HUES6 (cell line): Measurements from ENCODE around the gene PPP4R2.
A peak's percentile ranks its signal among the peaks of the same experiment; 100 is the strongest.

Source experiments
- H3K27ac ChIP-seq: 2 replicates; pipeline ENCODE4 v1.7.0; 2013; ENCODE audit warnings: low read depth, mild to moderate bottlenecking, low read length, inconsistent platforms
- H3K27me3 ChIP-seq: 2 replicates; pipeline ENCODE4 v1.6.1; 2013; ENCODE audit warnings: low read length; ENCODE audit not compliant: control insufficient read depth, insufficient read depth
- H3K36me3 ChIP-seq: 2 replicates; pipeline ENCODE4 v1.6.1; 2013; ENCODE audit warnings: low read length; ENCODE audit not compliant: control insufficient read depth, insufficient read depth
- H3K4me1 ChIP-seq: 2 replicates; pipeline ENCODE4 v1.6.1; 2013; ENCODE audit warnings: low read length; ENCODE audit not compliant: control insufficient read depth, insufficient read depth
- H3K4me3 ChIP-seq: 2 replicates; pipeline ENCODE4 v1.5.1; 2013; ENCODE audit warnings: low read depth, low read length
- H3K9ac ChIP-seq: one replicate; pipeline ENCODE4 v1.6.1; 2013; ENCODE audit warnings: mild to moderate bottlenecking, low read length
- H3K9me3 ChIP-seq: 2 replicates; pipeline ENCODE4 v1.6.1; 2013; ENCODE audit warnings: low read depth, low read length; ENCODE audit not compliant: control insufficient read depth, insufficient read depth

PPP4R2 gene

GRCh38 chr3:72961752-72962151 lies 34.9 kb upstream of the PPP4R2 start:
- H3K36me3 ChIP-seq = no peaks in the 10 kb centered on the region
- no peaks in the 10 kb centered on the region for H3K27me3 ChIP-seq
- H3K4me3 ChIP-seq = no peak overlapping the region
- no peak overlapping the region for H3K9ac ChIP-seq
- no peak overlapping the region for H3K27ac ChIP-seq
- no peaks in the 10 kb centered on the region for H3K9me3 ChIP-seq
- H3K4me1 ChIP-seq = peaks cover 4% of the 10 kb centered on the region; the same call in 1 of the 2 replicates

DNA sequence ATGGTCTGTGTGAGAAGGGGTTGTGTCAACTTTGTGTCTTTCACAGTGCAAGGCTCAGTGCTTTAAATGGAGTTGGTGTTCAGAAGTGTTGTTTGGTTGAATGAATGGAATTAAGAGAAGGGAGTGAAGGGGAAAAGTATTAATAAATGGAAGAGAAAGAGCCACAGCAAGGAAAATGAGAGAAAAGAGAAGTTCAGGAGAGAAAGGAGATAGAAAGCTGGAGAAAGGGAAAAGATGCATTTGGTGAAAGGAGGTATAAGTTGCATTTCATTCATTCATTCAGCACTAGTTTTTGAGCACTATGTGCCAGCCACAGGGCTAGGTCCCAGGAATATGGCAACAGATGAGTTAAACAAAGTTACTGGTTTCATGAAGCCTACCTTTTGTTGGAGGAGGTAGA lies 34.3 kb upstream of the PPP4R2 start:
- Histone ChIP-seq H3K9me3 (no peaks in the 10 kb centered on the region), H3K9ac (no peak overlapping the region), H3K27me3 (no peaks in the 10 kb centered on the region), H3K36me3 (no peaks in the 10 kb centered on the region), H3K4me1 (no peaks in the 10 kb centered on the region; the same call in 1 of the 2 replicates), H3K27ac (no peak overlapping the region), H3K4me3 (no peak overlapping the region)

DNA sequence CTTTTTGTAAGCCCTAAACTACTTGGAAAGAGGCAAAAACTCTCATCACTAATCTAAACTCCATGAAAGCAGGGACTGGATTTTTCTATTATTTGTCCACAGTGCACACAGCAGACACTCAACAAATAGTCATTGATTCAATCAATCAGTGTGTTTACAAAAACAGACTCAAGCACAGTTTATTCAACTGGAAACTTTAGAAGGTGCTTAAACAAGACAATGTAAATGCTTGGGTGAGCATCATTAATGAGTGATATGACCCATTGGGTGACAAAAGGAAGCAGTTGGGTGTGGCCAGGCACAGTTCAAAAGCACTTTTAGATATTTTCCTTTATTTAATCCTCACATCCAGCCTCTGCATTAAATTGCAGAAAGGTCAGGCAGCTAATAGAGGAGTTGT lies 32.0 kb upstream of the PPP4R2 start:
- Histone ChIP-seq H3K4me3 (no peak overlapping the region), H3K9me3 (no peaks in the 10 kb centered on the region), H3K27me3 (no peaks in the 10 kb centered on the region), H3K36me3 (peaks cover 3% of the 10 kb centered on the region; the same call in 1 of the 2 replicates), H3K9ac (no peak overlapping the region), H3K27ac (no peak overlapping the region), H3K4me1 (no peaks in the 10 kb centered on the region; the same call in 1 of the 2 replicates)

DNA sequence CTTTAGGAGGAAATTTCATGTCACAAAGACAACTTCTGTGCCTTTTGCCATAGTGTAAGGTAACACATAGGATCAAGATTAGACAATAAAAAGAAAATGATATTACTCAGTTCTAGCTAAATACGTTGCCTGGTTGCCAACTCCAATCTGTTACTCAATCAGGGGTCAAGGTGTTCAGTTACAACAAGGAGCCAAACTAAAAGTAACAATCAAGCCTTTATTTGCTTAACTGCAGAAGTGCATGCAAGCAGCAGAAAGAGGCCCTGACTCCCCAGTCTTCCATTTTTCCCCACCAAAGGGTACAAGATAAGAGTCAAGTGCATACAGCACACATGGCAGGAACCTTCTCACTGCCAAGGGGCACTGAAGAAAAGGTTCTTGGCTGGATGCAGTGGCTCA lies 28.3 kb upstream of the PPP4R2 start:
- H3K9ac ChIP-seq = no peak overlapping the region
- H3K27ac ChIP-seq = no peak overlapping the region
- H3K4me1 ChIP-seq = peaks cover 5% of the 10 kb centered on the region
- H3K27me3 ChIP-seq = no peaks in the 10 kb centered on the region
- H3K4me3 ChIP-seq = no peak overlapping the region
- peaks cover 3% of the 10 kb centered on the region; the same call in 1 of the 2 replicates for H3K36me3 ChIP-seq
- H3K9me3 ChIP-seq = no peaks in the 10 kb centered on the region

GRCh38 chr3:72969766-72970165 lies 26.8 kb upstream of the PPP4R2 start:
- H3K4me1 ChIP-seq = peaks cover 13% of the 10 kb centered on the region
- H3K36me3 ChIP-seq = peaks cover 3% of the 10 kb centered on the region; the same call in 1 of the 2 replicates
- no peak overlapping the region for H3K4me3 ChIP-seq
- H3K9me3 ChIP-seq = no peaks in the 10 kb centered on the region
- no peaks in the 10 kb centered on the region for H3K27me3 ChIP-seq
- no peak overlapping the region for H3K9ac ChIP-seq
- H3K27ac ChIP-seq = no peak overlapping the region

DNA sequence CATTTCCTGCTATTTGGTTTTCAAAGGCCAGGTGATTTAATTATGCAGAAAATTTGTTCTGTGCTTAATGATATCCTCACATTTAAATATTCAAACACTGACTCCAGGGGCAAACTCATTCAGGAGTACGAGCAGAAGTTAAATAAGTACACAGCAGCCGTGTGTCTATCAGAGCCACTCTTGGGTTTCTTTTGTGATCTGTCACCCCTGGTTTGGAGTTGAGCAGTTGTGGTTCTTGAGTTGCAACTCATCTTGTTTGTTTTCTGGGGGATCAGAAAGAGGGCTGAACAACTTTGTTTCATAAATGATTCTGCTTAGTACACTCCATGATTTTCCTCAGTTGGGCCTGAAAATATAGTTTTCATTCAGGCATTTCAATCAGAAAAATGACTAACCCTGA lies 25.7 kb upstream of the PPP4R2 start:
- Histone ChIP-seq H3K4me1 (peaks cover 17% of the 10 kb centered on the region), H3K27ac (no peak overlapping the region), H3K27me3 (no peaks in the 10 kb centered on the region), H3K9me3 (no peaks in the 10 kb centered on the region), H3K9ac (no peak overlapping the region), H3K4me3 (no peak overlapping the region), H3K36me3 (peaks cover 3% of the 10 kb centered on the region; the same call in 1 of the 2 replicates)

GRCh38 chr3:72972706-72973030 lies 23.9 kb upstream of the PPP4R2 start:
- Histone ChIP-seq H3K9me3 (no peaks in the 10 kb centered on the region), H3K9ac (no peak overlapping the region), H3K27ac (no peak overlapping the region), H3K27me3 (no peaks in the 10 kb centered on the region), H3K4me3 (no peak overlapping the region), H3K36me3 (peaks cover 3% of the 10 kb centered on the region; the same call in 1 of the 2 replicates), H3K4me1 (peaks cover 17% of the 10 kb centered on the region)

- Histone ChIP-seq H3K9me3 (no peaks in the 10 kb centered on the region), H3K27me3 (no peaks in the 10 kb centered on the region), H3K4me1 (peaks cover 17% of the 10 kb centered on the region), H3K9ac (peak overlapping the region; percentile 11), H3K27ac (no peak overlapping the region), H3K36me3 (peaks cover 2% of the 10 kb centered on the region; the same call in 1 of the 2 replicates), H3K4me3 (no peak overlapping the region)
These were observed 23.4 kb upstream of the PPP4R2 start for GRCh38 chr3:72973031-72973723.

GRCh38 chr3:72973786-72974185 lies 22.8 kb upstream of the PPP4R2 start:
- no peak overlapping the region for H3K4me3 ChIP-seq
- H3K4me1 ChIP-seq = peaks cover 17% of the 10 kb centered on the region
- peak overlapping the region; percentile 11 for H3K9ac ChIP-seq
- no peaks in the 10 kb centered on the region for H3K9me3 ChIP-seq
- no peaks in the 10 kb centered on the region for H3K36me3 ChIP-seq
- H3K27me3 ChIP-seq = no peaks in the 10 kb centered on the region
- H3K27ac ChIP-seq = no peak overlapping the region

- Histone ChIP-seq H3K9me3 (no peaks in the 10 kb centered on the region), H3K27me3 (no peaks in the 10 kb centered on the region), H3K4me3 (no peak overlapping the region), H3K9ac (no peak overlapping the region), H3K27ac (no peak overlapping the region), H3K4me1 (peaks cover 17% of the 10 kb centered on the region), H3K36me3 (no peaks in the 10 kb centered on the region)
These were observed 21.7 kb upstream of the PPP4R2 start for GRCh38 chr3:72974956-72975355.

- no peaks in the 10 kb centered on the region for H3K9me3 ChIP-seq
- no peak overlapping the region for H3K9ac ChIP-seq
- no peak overlapping the region for H3K4me3 ChIP-seq
- H3K27me3 ChIP-seq = no peaks in the 10 kb centered on the region
- peaks cover 17% of the 10 kb centered on the region for H3K4me1 ChIP-seq
- no peaks in the 10 kb centered on the region for H3K36me3 ChIP-seq
- H3K27ac ChIP-seq = no peak overlapping the region
These were observed 20.3 kb upstream of the PPP4R2 start for GRCh38 chr3:72976281-72976741.
